Activated CD4-positive, alpha-beta T cell treated with anti-CD3 and anti-CD28 coated beads for 1 hour (primary cell): ENCODE data around the gene SUSD1.

Experiments used
- DNase-seq: peaks from one replicate; pipeline ENCODE4 v3.0.0-alpha.2; 2020

Gene SUSD1

GRCh38 chr9:112006361-112007020, 168.6 kb downstream of the SUSD1 start:
- no peak for DNase-seq

GRCh38 chr9:112005939-112006338, 169.2 kb downstream of the SUSD1 start:
- DNase-seq, result no peak

- no peak for DNase-seq
Observed at GRCh38 chr9:112003538-112003937, 171.6 kb downstream of the SUSD1 start.

DNA sequence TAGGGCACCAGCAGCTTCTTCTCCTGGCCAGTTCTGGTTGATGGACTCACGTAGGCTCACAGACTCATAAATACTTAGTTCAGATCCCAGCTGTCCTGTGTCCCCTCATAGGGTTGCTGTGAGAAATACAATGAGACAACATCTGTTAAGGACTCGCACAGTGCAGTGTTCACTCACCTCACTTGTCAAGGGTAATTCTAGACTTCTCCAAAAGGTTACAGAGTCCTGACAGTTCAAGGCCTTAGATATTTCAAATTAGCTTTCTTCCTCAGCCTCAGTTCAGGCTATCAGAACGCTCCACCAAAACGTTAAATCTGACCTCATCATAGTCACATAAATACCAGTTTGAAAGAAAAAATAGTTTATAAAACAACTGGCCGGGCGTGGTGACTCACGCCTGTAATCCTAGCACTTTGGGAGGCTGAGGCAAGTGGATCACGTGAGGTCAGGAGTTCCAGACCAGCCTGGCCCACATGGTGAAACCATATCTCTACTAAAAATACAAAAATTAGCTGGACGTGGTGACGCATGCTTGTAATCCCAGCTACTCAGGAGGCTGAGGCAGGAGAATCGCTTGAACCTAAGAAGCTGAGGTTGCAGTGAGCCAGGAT, 172.1 kb downstream of the SUSD1 start:
- no peak for DNase-seq

GRCh38 chr9:112002131-112002846, 172.8 kb downstream of the SUSD1 start:
- no peak for DNase-seq

DNA sequence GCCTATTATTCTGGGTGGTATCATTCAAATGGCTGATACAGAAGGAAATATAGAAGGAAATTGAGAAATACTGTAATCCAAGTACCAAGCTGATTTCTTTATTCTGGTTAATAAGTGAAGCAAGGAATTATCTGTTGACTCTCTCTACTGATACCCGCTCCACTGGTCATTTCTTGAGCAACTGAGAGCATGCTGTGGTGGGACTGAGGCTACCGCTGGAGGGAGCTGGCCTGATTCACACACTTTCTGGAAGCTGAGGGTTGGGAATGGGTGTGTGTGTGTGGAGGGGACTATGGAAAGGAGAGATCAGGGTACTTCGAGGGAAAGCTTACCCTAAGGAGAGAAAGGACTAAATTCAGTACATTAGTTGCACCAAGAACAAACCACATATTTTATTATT, 174.4 kb downstream of the SUSD1 start:
- no peak for DNase-seq

DNA sequence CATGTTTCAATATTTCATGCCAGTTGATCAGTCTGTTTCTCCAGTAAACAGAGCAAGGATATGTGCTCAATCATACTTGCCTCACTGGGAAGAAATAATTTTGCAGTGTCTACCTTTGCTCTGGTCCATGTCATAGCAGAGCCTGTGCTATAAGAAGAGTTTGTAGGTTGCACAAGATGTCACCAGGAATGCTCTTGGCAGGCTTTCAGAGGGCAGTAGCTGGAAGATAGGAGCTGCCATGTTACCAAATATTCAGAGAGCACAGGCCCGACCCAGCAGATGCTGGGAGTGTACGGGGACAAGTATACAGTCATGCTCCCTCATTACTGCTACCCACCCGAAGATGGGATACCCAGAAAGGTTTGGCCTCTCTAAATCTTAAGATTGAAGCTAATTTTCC, 175.8 kb downstream of the SUSD1 start:
- DNase-seq, result no peak

DNA sequence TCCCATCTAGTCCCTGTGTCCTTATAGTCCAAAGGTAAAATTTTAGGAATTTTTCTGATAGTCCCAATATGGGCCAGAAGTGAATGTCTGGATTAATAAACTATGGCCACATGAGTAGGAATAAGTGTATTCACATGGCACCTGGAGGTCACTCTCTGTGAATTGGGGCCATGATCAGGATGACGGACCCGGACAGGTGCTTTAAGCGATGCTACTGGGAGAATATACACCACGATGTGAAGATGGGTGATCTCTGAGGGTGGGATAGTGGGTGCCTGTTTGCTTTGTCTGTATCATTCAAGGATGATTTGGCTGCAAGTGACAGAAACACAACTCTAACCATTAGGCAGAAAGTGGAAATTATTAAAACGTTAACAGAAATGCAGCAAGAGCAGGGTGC, 177.3 kb downstream of the SUSD1 start:
- DNase-seq, result no peak

- no peak for DNase-seq
Observed at GRCh38 chr9:111994831-111995458, 180.2 kb downstream of the SUSD1 start.

GRCh38 chr9:111993319-111993718, 181.8 kb downstream of the SUSD1 start:
- DNase-seq, result no peak

DNA sequence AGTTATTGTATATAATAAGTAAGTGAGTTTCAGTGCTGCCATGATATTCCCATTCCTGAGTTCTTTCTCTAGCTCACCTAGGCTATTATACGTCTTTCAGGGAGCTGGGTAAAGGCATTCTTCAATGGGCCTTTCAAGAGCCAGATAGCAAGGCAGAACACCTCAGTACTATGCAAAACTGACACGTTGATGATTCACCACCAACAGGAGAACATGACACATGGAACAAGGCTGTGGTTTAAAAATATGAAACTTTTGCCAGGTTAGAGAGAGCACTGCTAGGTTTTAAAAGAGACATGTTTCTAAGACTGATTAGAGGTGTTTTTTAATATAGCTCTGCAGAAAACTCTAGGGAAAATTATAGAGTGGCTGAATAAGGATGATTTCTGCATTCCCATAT, 182.6 kb downstream of the SUSD1 start:
- DNase-seq, result no peak

- no peak for DNase-seq
Observed at GRCh38 chr9:111991179-111991578, 183.9 kb downstream of the SUSD1 start.
